ENCODE data around the gene APH1A. TPM values are rescaled to one million over a fixed set of nuclear protein-coding genes. Genes with fewer than 3 reads are reported as not detected.

The APH1A gene
- total and polyA plus RNA-seq, 2 of the 13 experiments (the other 11 are each of a cell fraction or from before 2014, with no cell fraction given), result 114 to 130 TPM

GRCh38 chr1:150293433-150294253 is 24.8 kb upstream of the APH1A start, which contains the start of gene MRPS21 (continued):
- TF ChIP-seq ARID5B (CRISPR knock-in tag; IDR thresholded peaks at IDR 0.05) (peak; percentile 43), ATF6 (CRISPR knock-in tag; conservative IDR thresholded peaks at IDR 0.05) (0 out of 2 replicates have a peak, but pooled peaks have one; percentile 39), MXI1 (IDR thresholded peaks at IDR 0.05; ENCODE audit: borderline replicate concordance, low read depth, low read length) (peak; percentile 97; the same call in 2 of the 3 replicates), ZNF335 (CRISPR knock-in tag; IDR thresholded peaks at IDR 0.05) (peak; percentile 80), FOXA3 (CRISPR knock-in tag; IDR thresholded peaks at IDR 0.05) (peak; percentile 70), TARDBP (CRISPR knock-in tag; IDR thresholded peaks at IDR 0.05) (peak; percentile 74; the same call in 1 of the 2 replicates), ZNF703 (CRISPR knock-in tag; IDR thresholded peaks at IDR 0.05; ENCODE audit: borderline replicate concordance) (no peak), ZNF800 (CRISPR knock-in tag; IDR thresholded peaks at IDR 0.05) (0 out of 2 replicates have a peak, but pooled peaks have one; percentile 71), HCFC1 (IDR thresholded peaks at IDR 0.05; ENCODE audit: low read depth, low read length) (peak; percentile 66), DMAP1 (CRISPR knock-in tag; IDR thresholded peaks at IDR 0.05) (peak; percentile 92), HBP1 (CRISPR knock-in tag; IDR thresholded peaks at IDR 0.05; ENCODE audit: low read depth) (peak; percentile 63; the same call in 1 of the 2 replicates), PTBP1 (IDR thresholded peaks at IDR 0.05; ENCODE audit: low read depth, low read length, poor library complexity, severe bottlenecking) (peak; percentile 63), ZNF275 (CRISPR knock-in tag; IDR thresholded peaks at IDR 0.05; ENCODE audit: borderline replicate concordance) (peak; percentile 51; the same call in 1 of the 2 replicates), U2AF2 (IDR thresholded peaks at IDR 0.05; ENCODE audit: low read depth, low read length) (peak; percentile 55; the same call in 1 of the 2 replicates), TMF1 (CRISPR knock-in tag; IDR thresholded peaks at IDR 0.05; ENCODE audit: low read depth) (0 out of 2 replicates have a peak, but pooled peaks have one; percentile 48), FOXK1 (CRISPR knock-in tag; IDR thresholded peaks at IDR 0.05; ENCODE audit: borderline replicate concordance, low read depth) (peak; percentile 96), HDAC1 (CRISPR knock-in tag; IDR thresholded peaks at IDR 0.05) (peak; percentile 91), ZNF232 (CRISPR knock-in tag; IDR thresholded peaks at IDR 0.05; ENCODE audit: borderline replicate concordance) (peak; percentile 44; the same call in 1 of the 2 replicates)

All from HepG2 (cell line).